ENCODE data around the gene WWOX.

DNA sequence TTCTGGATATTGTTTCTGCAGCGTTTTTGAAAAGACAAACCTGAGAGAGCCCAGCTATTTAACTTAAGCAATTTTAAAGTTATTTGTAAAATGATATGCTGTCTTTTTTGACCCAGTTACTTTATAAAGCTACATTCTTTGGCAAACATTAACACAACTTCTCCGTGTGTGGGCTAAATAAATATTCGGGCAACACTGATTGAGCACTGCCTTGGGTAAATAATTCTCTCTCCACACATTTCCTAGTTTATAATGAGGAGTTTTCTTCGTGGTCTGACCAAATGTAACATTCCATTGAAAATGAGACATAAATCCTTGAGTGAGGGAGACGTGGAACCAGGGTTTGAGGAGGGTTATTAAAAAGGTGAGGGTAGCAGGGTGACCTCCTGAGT is 142.8 kb downstream of the WWOX start:
- TF ChIP-seq, protein P1, sequence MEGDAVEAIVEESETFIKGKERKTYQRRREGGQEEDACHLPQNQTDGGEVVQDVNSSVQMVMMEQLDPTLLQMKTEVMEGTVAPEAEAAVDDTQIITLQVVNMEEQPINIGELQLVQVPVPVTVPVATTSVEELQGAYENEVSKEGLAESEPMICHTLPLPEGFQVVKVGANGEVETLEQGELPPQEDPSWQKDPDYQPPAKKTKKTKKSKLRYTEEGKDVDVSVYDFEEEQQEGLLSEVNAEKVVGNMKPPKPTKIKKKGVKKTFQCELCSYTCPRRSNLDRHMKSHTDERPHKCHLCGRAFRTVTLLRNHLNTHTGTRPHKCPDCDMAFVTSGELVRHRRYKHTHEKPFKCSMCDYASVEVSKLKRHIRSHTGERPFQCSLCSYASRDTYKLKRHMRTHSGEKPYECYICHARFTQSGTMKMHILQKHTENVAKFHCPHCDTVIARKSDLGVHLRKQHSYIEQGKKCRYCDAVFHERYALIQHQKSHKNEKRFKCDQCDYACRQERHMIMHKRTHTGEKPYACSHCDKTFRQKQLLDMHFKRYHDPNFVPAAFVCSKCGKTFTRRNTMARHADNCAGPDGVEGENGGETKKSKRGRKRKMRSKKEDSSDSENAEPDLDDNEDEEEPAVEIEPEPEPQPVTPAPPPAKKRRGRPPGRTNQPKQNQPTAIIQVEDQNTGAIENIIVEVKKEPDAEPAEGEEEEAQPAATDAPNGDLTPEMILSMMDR (IDR thresholded peaks at IDR 0.05): no peak
- TF ChIP-seq POLR2A (IDR thresholded peaks at IDR 0.05) (no peak), EP300 (IDR thresholded peaks at IDR 0.05) (no peak)
